ENCODE data around the gene DAGLA.

The DAGLA gene

DNA sequence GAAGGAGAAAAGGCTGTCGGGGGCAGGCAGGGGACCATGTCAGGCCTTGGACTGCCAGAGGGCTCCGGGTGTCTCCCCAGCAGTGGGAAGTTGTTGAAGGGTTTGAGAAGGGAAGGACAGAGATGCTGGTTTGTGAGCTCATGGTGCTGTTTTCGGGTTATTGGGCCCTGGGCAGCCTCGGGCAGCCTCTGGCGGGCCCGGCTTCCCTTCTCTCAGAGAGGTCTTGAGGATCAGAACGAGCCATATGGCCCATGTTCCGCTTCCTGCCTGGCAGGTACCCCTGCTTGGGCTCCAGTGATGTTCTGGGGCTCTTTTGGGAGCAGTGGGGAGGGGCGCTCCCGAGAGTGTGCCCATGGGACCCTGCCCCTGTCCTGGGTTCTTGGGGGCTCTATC is 82.0 kb downstream of the DAGLA start:
- DNase-seq = no peak

DNA sequence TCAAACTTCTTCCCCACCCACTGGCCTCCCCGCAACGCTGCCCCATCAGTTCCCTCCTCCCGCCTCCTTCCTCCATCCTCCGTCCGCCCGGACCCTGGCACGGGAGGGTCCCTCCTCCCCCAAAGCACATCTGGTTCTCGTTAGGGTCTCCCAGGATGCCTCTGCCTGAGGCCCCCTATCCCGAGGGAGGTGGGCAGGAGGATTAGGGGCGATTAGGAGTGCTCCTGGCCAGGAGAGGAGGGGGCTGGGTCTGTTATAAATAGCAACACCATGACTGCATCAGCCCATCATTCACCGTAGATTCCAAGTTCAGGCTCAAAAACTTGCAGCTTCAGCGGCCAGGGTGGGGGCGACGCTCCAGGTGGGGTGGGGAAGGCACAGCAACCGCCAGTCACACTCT is 82.6 kb downstream of the DAGLA start:
- no peak for DNase-seq

DNA sequence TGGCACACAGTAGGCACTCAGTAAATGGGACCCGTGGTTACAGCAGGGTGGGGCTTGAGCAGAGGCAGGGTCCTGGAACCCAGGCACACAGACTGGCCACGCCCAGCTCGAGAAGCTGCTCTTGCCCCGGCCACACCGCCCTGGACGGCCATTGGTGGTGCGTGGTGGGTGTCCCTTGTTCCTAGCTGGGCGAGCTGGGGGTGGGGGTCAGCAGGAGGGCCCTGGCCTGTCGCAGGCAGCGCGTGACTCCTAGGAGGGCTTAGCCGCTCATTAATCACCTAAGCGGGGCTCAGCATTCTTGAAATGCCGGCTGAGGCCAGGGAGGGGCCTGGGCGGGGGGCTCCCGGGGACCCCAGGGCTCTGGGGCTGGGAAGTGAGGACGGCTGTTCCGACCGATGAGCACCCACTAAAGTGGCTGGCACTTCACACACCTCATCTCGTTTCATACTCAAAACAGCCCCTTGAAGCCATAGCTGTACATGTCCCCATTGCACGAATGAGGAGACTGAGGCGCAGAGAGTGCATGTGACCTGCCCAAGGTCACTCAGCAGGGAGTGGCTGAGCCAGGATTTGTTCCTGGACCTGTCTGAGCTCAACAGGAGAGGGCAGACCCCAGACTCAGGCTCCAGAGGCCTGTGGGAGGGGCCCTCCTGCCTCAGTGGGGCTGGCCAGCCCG is 83.9 kb downstream of the DAGLA start:
- DNase-seq = no peak

DNA sequence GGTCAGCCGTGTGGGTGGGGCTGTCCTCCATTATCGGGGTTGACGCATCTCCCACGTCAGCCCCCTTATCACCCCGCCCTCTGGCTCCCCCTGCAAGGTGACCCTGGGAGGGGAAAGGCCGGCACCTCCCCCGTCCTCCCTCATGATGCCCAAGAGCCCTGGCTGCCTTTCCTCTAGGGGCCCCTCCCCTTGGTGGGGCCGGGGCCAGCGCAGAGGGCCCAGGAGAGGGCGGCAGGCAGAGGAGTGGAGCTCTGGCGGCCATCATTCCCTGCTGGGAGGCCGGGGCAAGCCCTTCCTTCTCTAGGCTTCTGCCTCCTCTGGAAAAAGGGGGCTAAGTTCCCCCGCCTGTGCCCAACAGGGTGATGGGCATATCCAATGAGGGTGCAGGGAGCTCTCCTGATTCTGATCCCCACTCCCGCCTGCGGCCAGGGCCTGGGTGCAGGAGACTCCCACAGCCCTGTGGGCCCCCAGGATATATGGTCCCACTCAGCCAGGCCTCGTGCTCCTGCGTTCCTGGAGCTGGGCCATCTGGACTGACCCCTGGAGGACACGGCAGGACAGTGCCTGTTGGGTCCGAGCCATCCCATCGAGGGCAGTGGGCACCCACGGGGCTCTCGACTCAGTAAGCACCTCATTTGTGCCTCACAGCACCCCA is 84.5 kb downstream of the DAGLA start:
- no peak for DNase-seq

DNA sequence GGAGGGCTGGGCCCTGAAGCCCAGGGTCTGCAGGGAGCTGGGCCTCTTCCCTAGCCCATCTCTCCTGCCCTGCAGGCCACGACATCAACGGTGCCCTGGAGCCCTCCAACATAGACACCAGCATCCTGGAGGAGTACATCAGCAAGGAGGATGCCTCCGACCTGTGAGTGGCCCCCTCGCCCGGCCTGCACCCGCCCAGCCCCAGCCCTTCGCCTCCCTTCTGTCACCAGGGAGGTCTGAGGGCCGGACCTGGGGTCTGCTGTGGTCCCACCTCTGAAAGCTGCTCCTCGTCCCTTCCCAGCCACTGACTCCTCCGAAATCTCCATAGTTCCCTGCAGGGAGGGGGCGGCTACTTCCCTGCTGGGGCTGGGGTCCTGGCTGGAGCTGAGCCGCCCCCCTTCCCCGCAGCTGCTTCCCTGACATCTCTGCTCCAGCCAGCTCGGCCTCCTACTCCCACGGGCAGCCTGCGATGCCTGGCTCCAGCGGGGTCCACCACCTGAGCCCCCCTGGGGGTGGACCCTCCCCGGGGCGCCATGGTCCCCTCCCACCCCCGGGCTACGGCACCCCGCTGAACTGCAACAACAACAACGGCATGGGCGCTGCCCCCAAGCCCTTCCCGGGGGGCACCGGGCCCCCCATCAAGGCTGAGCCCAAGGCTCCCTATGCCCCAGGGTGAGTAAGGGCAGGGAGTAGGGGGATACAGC is 85.5 kb downstream of the DAGLA start:
- DNase-seq = no peak

DNA sequence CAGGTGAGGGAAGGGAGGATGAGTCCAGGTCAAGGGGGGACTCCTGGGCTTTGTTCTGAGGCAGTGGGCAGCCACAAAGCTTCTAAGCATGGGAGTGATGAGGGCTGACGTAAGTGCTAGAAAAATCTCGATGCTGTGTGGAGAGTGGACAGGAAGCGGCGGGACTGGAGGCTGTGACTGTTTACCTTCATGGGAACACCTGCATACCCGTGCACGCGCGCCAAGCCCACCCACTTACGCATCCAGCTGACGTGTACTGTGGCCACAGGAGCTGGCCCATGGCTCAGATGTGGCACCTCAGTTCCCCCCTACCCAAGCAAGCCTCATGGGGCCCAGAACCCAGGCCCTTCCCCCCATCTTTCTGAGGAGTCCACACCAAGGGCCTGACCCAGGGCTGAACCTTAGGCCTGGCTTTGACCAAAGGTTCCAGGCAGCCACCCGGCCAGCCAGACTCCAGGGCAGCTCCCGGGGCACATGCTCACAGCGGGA is 86.2 kb downstream of the DAGLA start:
- peak in 1 of 56 donors; percentile 19 for DNase-seq

DNA sequence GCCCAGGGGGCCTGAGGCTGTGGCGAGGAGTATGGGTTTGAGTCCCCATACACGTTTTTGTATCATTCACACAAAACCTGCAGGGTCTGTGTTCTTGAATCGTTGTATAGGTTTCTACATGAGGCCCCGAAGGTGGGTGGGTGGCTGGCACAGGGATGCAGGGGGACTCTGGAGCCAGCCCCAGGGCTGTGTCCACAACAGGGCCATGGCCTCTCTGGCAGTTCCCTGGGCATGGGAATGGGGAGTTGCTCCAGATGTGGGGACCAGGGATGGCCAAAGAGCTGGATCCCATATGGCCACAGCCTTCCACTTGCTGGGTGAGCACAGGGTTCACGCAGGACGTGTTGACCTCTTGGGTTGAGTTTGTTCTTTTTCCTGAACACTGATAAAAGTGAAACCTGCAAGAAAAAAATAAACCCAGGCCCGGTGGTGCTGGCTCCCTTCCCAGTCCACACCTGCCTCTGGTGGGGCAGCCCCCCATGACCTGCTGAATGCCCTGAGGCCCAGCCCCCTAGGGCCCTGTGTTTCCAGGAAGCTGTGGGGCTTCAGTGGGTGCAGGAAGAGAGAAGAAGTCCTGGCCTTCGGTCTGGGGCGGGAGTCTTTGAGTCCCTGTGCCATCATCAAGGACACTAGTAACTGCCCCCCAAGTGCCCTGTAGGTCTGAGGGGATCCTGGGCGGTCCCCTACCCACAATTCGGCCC is 88.3 kb downstream of the DAGLA start:
- no peak for DNase-seq

DNA sequence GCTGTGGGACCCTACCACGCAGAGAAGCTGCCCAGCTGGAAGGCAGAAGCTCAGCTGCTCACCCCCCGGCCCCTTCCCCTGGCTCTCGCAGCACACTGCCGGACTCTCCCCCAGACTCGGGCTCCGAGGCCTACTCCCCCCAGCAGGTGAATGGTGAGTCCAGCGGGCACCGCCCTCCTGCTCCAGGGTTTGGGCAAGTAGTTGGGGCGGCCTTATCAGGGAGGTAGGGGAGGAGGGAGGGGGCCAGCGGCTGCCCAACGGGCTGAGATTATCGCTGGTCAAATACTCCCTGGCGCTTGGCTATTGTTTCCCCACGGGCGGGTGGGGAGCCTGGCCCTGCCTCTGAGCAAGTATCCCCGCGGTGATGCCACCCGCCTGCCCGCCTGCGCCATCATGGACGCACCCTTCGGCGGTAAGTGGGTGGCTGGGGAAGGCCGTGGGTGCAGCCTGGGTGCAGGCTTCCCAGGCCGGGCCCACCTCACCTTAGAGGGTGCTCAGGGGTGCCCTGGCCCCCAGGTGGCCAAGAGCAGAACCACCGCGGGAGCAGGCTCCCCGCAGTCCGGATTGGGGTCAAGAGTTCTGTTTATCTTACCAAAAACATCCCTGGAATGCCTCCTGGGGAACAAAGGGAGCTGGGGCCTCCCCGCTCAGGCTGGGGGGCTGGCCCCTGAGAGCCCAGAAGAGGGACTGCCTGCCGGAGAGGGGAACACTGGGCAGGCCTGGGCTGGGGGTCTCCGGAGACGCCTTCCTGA is 89.2 kb downstream of the DAGLA start:
- DNase-seq = no peak

DNA sequence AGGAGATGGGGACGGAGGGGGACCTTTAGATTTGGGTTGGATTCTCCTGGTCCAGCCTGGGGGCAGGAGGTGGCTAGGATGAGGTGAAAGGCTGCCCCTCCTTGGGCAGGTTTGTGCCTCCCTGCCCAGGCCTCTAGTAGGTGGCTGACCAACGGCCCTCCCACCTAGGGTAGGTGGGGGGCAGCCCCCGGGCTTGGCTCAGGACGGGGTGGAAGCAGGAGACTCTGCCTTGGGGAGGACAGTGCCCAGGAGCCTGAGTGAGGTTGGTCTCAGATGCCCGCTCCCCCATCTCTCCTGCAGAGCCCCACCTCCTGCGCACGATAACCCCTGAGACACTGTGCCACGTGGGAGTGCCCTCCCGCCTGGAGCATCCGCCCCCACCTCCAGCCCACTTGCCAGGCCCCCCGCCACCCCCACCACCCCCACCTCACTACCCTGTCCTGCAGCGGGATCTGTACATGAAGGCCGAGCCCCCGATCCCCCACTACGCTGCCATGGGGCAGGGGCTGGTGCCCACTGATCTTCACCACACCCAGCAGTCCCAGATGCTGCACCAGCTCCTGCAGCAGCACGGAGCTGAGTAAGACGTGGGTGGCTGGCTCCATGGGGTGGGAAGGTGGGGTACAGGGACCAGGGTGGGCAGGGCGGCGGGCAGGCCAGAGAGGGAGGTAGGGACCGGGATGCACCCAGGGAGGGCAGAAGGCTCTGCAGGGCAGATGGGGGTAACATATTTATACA is 89.9 kb downstream of the DAGLA start:
- DNase-seq = peak in 1 of 56 donors; percentile 50

DNA sequence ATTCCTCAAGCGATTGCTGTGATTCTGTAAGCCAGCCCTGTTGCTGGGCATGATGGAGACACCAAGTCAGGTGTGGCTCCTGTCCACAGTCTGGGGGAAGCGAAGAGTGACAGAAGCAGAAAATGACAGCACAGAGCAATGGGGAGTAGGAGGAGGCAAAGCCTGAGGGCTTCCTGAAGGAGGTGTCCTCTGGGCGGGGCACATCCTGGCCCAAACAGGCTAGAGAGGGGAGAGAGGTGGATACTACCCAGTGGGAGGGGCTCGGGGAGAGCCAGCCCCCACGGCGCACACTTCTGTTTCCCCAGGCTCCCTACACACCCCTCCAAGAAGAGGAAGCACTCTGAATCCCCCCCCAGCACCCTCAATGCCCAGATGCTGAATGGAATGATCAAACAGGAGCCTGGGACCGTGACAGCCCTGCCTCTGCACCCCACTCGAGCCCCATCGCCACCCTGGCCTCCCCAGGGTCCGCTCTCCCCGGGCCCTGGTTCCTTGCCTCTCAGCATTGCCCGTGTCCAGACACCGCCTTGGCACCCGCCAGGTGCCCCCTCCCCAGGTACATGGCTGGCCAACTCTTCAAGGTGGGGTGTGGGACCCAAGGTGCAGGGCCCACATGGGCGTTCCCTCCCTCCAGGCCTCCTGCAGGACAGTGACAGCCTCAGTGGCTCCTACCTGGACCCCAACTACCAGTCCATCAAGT is 91.2 kb downstream of the DAGLA start:
- no peak for DNase-seq

DNA sequence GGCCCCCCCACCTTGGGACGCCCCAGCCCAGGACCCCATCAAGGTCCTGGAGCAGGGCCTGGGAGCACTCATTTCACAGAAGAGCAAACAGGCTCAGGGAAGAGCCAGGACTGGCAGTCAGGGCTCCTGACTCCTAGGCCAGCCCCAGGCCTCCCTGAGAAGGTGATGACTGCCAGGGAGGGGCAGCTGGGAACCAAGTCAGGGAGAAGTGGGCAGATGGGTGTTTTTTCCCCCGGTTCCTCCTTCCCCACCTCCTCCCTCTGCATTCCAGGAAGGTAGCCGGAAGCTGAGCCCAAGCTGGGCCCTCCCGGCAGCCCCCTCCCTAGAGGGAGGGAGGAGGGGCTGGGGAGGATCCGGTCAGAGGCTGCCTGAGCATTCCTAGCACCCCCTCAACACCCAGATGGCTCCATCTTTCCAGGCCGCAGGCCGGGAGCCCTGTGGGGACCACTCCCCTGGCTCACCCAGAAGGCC is 91.8 kb downstream of the DAGLA start:
- no peak for DNase-seq

DNA sequence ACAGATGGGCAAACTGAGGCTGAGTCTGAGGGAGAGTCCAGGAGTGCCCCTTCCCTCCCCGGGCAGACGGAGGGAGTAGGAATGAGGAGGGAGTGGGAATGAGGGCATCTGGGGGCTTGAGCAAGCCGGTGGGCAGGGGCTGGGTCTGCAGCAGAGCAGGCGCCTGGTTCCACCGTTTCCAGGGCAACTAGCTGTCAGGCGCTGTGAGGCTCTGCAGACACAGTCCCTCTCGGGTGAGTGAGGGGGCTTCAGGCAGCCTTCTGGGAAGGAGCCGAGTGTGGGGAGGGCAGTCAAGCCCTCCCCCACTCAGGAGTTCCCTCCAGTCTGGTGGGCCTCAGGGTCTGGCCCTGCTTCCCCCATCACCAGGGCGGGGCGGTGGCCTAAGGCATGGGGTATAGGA is 93.2 kb downstream of the DAGLA start:
- no peak for DNase-seq

DNA sequence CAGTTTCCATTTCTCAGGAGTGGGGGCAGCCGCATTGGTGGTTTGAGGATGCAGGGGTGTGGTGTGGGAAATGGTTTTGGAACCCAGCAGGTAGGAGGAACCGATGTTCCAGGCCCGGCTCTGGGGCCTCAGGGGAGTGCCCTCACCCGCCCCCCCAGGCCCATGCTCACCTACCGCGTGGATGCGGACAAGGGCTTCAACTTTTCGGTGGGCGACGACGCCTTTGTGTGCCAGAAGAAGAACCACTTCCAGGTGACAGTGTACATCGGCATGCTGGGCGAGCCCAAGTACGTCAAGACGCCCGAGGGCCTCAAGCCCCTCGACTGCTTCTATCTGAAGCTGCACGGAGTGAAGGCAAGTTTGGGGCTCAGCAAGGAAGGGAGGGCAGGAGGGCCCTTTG is 93.6 kb downstream of the DAGLA start:
- no peak for DNase-seq

DNA sequence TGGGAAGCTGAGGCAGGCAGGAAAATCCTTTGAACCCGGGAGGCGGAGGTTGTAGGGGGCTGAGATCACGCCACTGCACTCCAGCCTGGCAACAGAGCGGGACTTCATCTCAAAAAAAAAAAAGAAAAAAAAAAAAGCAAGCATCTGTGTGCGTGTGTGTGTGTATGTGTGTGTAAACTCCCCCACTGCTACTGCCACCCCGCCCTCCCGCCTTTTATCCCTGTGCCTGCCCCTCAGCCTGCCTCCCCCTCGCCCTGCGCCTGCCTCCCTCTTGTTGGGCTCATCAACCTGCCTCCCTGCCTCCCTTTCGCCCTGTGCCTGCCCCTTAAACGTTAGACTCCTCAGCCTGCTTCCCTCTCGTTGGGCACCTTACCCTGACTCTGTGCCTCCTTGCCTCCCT is 94.2 kb downstream of the DAGLA start:
- DNase-seq = peak in 3 of 56 donors; percentile 20 to 32 (median 25)

DNA sequence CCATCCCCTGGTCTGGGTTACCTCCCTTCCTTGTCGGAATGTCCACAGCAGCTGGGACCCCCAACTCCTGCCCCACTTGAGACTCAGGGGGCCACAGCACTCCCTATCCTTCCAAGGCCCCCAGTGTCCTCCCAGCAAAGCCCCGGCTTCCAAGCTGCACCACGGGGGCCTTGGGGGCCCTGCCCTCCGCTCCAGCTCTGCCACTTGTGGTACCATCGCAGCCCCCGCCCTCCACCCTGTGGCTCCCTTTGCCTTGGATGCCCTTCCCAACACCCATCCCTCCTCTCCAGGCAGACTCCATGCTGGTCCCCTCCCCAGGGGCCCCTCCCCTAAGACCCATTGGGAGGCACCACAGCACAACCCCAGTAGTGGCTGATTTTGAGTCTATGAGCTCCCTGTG is 94.9 kb downstream of the DAGLA start:
- DNase-seq = no peak

DNA sequence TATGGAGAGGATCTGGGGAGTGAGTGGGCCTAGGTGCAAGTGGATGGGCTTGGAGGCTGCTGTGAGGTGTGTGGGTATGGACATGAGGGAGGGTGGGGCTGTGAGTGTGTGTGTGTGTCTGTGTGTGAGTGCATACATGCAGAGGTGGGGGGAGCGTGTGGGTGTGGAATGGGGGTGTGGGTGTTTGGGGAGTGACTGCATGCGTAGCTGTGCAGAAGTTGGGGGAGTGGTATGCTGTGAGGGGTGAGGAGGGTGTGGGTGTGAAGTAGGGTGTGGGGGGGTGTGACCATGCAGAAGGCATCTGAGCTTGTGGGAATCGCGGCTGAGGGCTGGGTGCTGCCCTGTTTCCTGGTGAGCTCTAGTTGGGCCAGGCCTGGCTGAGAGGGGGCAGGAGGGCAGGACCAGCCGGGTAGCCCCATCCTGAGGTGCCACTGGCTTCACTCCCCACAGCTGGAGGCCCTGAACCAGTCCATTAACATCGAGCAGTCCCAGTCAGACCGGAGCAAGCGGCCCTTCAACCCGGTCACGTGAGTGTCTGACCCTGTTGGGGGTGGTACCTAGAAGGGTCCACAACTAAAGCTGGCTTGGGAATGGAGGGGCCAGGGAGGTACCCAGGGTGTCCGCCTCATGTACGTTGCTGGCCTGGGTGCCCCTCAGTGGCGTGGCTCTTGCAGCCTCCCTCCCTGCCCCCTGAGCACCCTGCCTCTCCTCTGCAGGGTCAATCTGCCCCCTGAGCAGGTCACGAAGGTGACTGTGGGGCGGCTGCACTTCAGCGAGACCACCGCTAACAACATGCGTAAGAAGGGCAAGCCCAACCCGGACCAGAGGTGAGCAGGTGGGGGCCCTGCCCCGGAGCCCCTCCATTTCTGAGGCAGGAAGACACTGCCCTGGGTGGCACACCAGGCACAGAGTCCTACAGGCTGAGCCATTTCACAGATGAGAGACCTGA is 95.7 kb downstream of the DAGLA start:
- peak in 1 of 56 donors; percentile 14 for DNase-seq

DNA sequence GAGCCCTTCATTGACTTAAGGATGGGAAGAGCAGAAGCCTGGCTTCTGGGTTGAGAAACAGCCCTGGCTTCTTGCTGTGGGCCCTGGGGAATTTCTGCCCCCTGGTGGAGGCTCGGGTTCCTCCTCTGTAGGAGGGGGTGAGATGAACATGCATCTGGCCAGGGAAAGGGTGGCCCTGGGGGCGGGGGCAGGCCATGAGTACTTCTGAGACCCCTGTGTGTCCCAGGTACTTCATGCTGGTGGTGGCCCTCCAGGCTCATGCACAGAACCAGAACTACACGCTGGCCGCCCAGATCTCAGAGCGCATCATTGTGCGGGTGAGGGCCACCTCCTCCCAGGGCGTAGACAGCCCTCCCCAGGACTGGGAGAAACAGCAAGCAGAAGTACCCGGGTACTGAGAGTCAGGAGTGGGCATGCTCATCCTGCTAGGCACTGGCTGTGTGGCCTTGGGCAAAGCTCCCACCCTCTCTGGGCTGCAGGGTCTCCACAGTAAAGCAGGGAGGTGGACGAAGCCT is 96.4 kb downstream of the DAGLA start:
- DNase-seq = peak in 34 of 56 donors; percentile 14 to 71 (median 46)

Data from nucleus accumbens (tissue), 56 donors.